Measurements from ENCODE around the gene FASLG. TPM values are rescaled to one million over a fixed set of nuclear protein-coding genes. Genes with fewer than 3 reads are reported as not detected.

Gene FASLG
- total RNA-seq = under 1 TPM in 1 of 2 donors, not detected in 1; 0.34 TPM
- polyA plus RNA-seq = under 1 TPM; 0.20 to 0.30 TPM
- long read RNA-seq, donor 1 = 0 reads
- long read RNA-seq, donor 2 = 0 reads
- long read RNA-seq, donor 3, partial matches to known transcripts = 0 of 1 reads
- long read RNA-seq, donor 3, other reads (novel, unspliced or antisense) = 0 of 1 reads
- long read RNA-seq, donor 4 = 0 reads
- long read RNA-seq, donor 5 = 0 reads

GRCh38 chr1:172658871-172659453 is at the start of gene FASLG:
TSS of gene FASLG (plus strand) at chr1:172659103. CDS start at chr1:172659202, 99 bp downstream.
- H3K9me3 ChIP-seq (ENCODE audit: control insufficient read depth in 4 of 4, insufficient read depth in 3 of 4, low read length in 3 of 4) = peaks cover 0 to 1% (median 0%) of the 10 kb centered on the region in 4 donors
- DNase-seq (no peak), ATAC-seq (ENCODE audit: insufficient read depth, low FRiP score) (no peak)
- no peaks in the 10 kb centered on the region for H3K4me1 ChIP-seq (ENCODE audit: control insufficient read depth in 5 of 5, insufficient read depth in 5 of 5, low read length in 5 of 5)
- TF ChIP-seq CTCF (IDR thresholded peaks at IDR 0.05; ENCODE audit: control extremely low read depth, extremely low read depth) = no peak
- H3K27ac ChIP-seq (ENCODE audit: low read depth in 1 of 2, low read length in 1 of 2) = no peak within 1 kb of the TSS
- peak within 1 kb of the TSS; percentile 20 for H3K4me3 ChIP-seq
- 86 to 90% methylated on average over 11 of the region's 11 CpGs for WGBS, 2 donors
- no peaks in the 10 kb centered on the region for H3K27me3 ChIP-seq (ENCODE audit: control insufficient read depth in 3 of 3, insufficient read depth in 3 of 3, low read length in 2 of 3)
- no peak within 1 kb of the TSS for H3K9ac ChIP-seq (ENCODE audit: insufficient read depth in 1 of 2, low read length in 2 of 2)
- no peaks in the 10 kb centered on the region for H3K36me3 ChIP-seq (ENCODE audit: control insufficient read depth in 4 of 4, insufficient read depth in 4 of 4, low read length in 4 of 4)

GRCh38 chr1:172609528-172609927 is 49.4 kb upstream of the FASLG start:
- 95 to 98% methylated on average over 3 of the region's 3 CpGs for WGBS, 2 donors
- Histone ChIP-seq H3K27ac (ENCODE audit: low read depth in 1 of 2, low read length in 1 of 2) (no peak overlapping the region), H3K4me1 (ENCODE audit: control insufficient read depth in 5 of 5, insufficient read depth in 5 of 5, low read length in 5 of 5) (no peaks in the 10 kb centered on the region), H3K9ac (ENCODE audit: insufficient read depth in 1 of 2, low read length in 2 of 2) (no peak overlapping the region), H3K36me3 (ENCODE audit: control insufficient read depth in 4 of 4, insufficient read depth in 4 of 4, low read length in 4 of 4) (peaks cover 4 to 15% (median 9%) of the 10 kb centered on the region in 4 donors), H3K9me3 (ENCODE audit: control insufficient read depth in 4 of 4, insufficient read depth in 3 of 4, low read length in 3 of 4) (no peaks in the 10 kb centered on the region), H3K27me3 (ENCODE audit: control insufficient read depth in 3 of 3, insufficient read depth in 3 of 3, low read length in 2 of 3) (no peaks in the 10 kb centered on the region), H3K4me3 (no peak overlapping the region)
- peak; percentile 13 for TF ChIP-seq CTCF (IDR thresholded peaks at IDR 0.05; ENCODE audit: control extremely low read depth, extremely low read depth)
- DNase-seq = peak in 1 of 3 donors; percentile 1
- no peak for ATAC-seq (ENCODE audit: insufficient read depth, low FRiP score)

GRCh38 chr1:172612478-172612877 is 46.4 kb upstream of the FASLG start:
- no peak for DNase-seq
- Histone ChIP-seq H3K9ac (ENCODE audit: insufficient read depth in 1 of 2, low read length in 2 of 2) (no peak overlapping the region), H3K4me1 (ENCODE audit: control insufficient read depth in 5 of 5, insufficient read depth in 5 of 5, low read length in 5 of 5) (peaks cover 0 to 1% (median 0%) of the 10 kb centered on the region in 5 donors), H3K27ac (ENCODE audit: low read depth in 1 of 2, low read length in 1 of 2) (no peak overlapping the region), H3K4me3 (no peak overlapping the region), H3K36me3 (ENCODE audit: control insufficient read depth in 4 of 4, insufficient read depth in 4 of 4, low read length in 4 of 4) (peaks cover 4 to 15% (median 9%) of the 10 kb centered on the region in 4 donors), H3K27me3 (ENCODE audit: control insufficient read depth in 3 of 3, insufficient read depth in 3 of 3, low read length in 2 of 3) (no peaks in the 10 kb centered on the region), H3K9me3 (ENCODE audit: control insufficient read depth in 4 of 4, insufficient read depth in 3 of 4, low read length in 3 of 4) (peaks cover 0 to 3% (median 0%) of the 10 kb centered on the region in 4 donors)
- no peak for ATAC-seq (ENCODE audit: insufficient read depth, low FRiP score)
- no peak for TF ChIP-seq CTCF (IDR thresholded peaks at IDR 0.05; ENCODE audit: control extremely low read depth, extremely low read depth)
- WGBS, 2 donors = 92 to 95% methylated on average over 2 of the region's 2 CpGs

Data from lung (tissue), 16 donors.